SK-N-MC (cell line): ENCODE measurements around the gene ACO2.

Experiments
- DNase-seq: peaks from one replicate; pipeline ENCODE4 v3.0.0-alpha.2; 2011; ENCODE audit warnings: low read depth, low spot score
- H3K27ac ChIP-seq: fragments of 200-600 bp; sonication (generic); 2 replicates; pipeline ENCODE4 v1.5.1; 2016; ENCODE audit warnings: mixed run types
- H3K36me3 ChIP-seq: fragments of 200-600 bp; sonication (generic); 2 replicates; pipeline ENCODE4 v1.6.1; 2017; ENCODE audit warnings: antibody characterized with exemption, low read length, mixed read lengths; ENCODE audit not compliant: insufficient read depth
- H3K4me3 ChIP-seq: fragments of 200-600 bp; sonication (generic); 2 replicates; pipeline ENCODE4 v1.5.1; 2016
- H3K9ac ChIP-seq: fragments of 200-600 bp; sonication (generic); 2 replicates; pipeline ENCODE4 v1.8.0; 2017; ENCODE audit warnings: mixed run types, mixed read lengths; ENCODE audit not compliant: insufficient read length
- H3K9me3 ChIP-seq: fragments of 200-600 bp; sonication (generic); 2 replicates; pipeline ENCODE4 v1.6.1; 2017; ENCODE audit warnings: low read depth, mild to moderate bottlenecking, antibody characterized with exemption, low read length, moderate library complexity, mixed read lengths
- EZH2 ChIP-seq: fragments of 200-600 bp; sonication (generic); IDR thresholded peaks from one replicate; pipeline ENCODE4 v1.6.1; 2017; ENCODE audit warnings: antibody characterized with exemption
- FOXP2 ChIP-seq: optimal IDR thresholded peaks from 2 replicates; pipeline ENCODE3; 2011; ENCODE audit warnings: mild to moderate bottlenecking, moderate library complexity; ENCODE audit not compliant: insufficient read depth; ENCODE audit errors: extremely low read length, control extremely low read depth
- POLR2AphosphoS5 ChIP-seq: IDR thresholded peaks from 2 replicates; pipeline ENCODE4 v1.6.1; 2012; ENCODE audit warnings: mild to moderate bottlenecking, low read depth, low read length, borderline replicate concordance

Gene ACO2

GRCh38 chr22:41507330-41508063 lies 38.6 kb downstream of the ACO2 start:
- Histone ChIP-seq H3K9ac (no peak overlapping the region), H3K36me3 (peaks cover 23% of the 10 kb centered on the region), H3K9me3 (no peaks in the 10 kb centered on the region), H3K4me3 (no peak overlapping the region), H3K27ac (no peak overlapping the region)
- TF ChIP-seq FOXP2: no peak
- no peak for TF ChIP-seq EZH2
- no peak for TF ChIP-seq POLR2AphosphoS5
- DNase-seq: no peak

- H3K36me3 ChIP-seq: peaks cover 34% of the 10 kb centered on the region
- no peak overlapping the region for H3K9ac ChIP-seq
- no peak overlapping the region for H3K27ac ChIP-seq
- no peaks in the 10 kb centered on the region for H3K9me3 ChIP-seq
- H3K4me3 ChIP-seq: no peak overlapping the region
- DNase-seq: no peak
- TF ChIP-seq POLR2AphosphoS5 (no peak), EZH2 (no peak), FOXP2 (no peak)
Measured at GRCh38 chr22:41508770-41509170, 39.9 kb downstream of the ACO2 start.

GRCh38 chr22:41511521-41511968 lies 42.6 kb downstream of the ACO2 start:
- Histone ChIP-seq H3K9me3 (no peaks in the 10 kb centered on the region), H3K4me3 (no peak overlapping the region), H3K9ac (no peak overlapping the region), H3K36me3 (peaks cover 41% of the 10 kb centered on the region), H3K27ac (no peak overlapping the region)
- TF ChIP-seq POLR2AphosphoS5 (no peak), FOXP2 (no peak), EZH2 (no peak)
- no peak for DNase-seq

- TF ChIP-seq FOXP2 (no peak), EZH2 (no peak), POLR2AphosphoS5 (no peak)
- no peak for DNase-seq
- no peak overlapping the region for H3K4me3 ChIP-seq
- H3K27ac ChIP-seq: no peak overlapping the region
- no peaks in the 10 kb centered on the region for H3K9me3 ChIP-seq
- H3K9ac ChIP-seq: no peak overlapping the region
- peaks cover 47% of the 10 kb centered on the region for H3K36me3 ChIP-seq
Measured at GRCh38 chr22:41512421-41513194, 43.7 kb downstream of the ACO2 start.

- H3K9ac ChIP-seq: no peak overlapping the region
- no peak overlapping the region for H3K4me3 ChIP-seq
- H3K9me3 ChIP-seq: no peaks in the 10 kb centered on the region
- peaks cover 43% of the 10 kb centered on the region for H3K36me3 ChIP-seq
- no peak overlapping the region for H3K27ac ChIP-seq
- TF ChIP-seq FOXP2 (no peak), EZH2 (no peak), POLR2AphosphoS5 (no peak)
- DNase-seq: no peak
Measured at GRCh38 chr22:41513391-41513790, 44.5 kb downstream of the ACO2 start.

- H3K9me3 ChIP-seq: no peaks in the 10 kb centered on the region
- peaks cover 39% of the 10 kb centered on the region for H3K36me3 ChIP-seq
- DNase-seq: no peak
- H3K9ac ChIP-seq: no peak overlapping the region
- no peak overlapping the region for H3K4me3 ChIP-seq
- H3K27ac ChIP-seq: no peak overlapping the region
- TF ChIP-seq FOXP2 (no peak), POLR2AphosphoS5 (no peak), EZH2 (no peak)
Measured at GRCh38 chr22:41516462-41516861, 47.5 kb downstream of the ACO2 start.

- no peak overlapping the region for H3K9ac ChIP-seq
- no peak overlapping the region for H3K4me3 ChIP-seq
- no peaks in the 10 kb centered on the region for H3K9me3 ChIP-seq
- peaks cover 29% of the 10 kb centered on the region; the same call in 1 of the 2 replicates for H3K36me3 ChIP-seq
- no peak overlapping the region for H3K27ac ChIP-seq
- TF ChIP-seq EZH2: no peak
- no peak for TF ChIP-seq POLR2AphosphoS5
- no peak for TF ChIP-seq FOXP2
- no peak for DNase-seq
Measured at GRCh38 chr22:41517172-41518047, 48.5 kb downstream of the ACO2 start.

- TF ChIP-seq POLR2AphosphoS5 (no peak), FOXP2 (no peak), EZH2 (no peak)
- no peak overlapping the region for H3K9ac ChIP-seq
Measured at GRCh38 chr22:41518048-41518347, 49.1 kb downstream of the ACO2 start.

More at GRCh38 chr22:41518048-41518347, 49.1 kb downstream of the ACO2 start:
- H3K27ac ChIP-seq: no peak overlapping the region
- no peak for DNase-seq
- H3K36me3 ChIP-seq: peaks cover 23% of the 10 kb centered on the region; the same call in 1 of the 2 replicates
- H3K9me3 ChIP-seq: no peaks in the 10 kb centered on the region
- H3K4me3 ChIP-seq: no peak overlapping the region
